Measurements from ENCODE around the gene KCNE1. TPM values are rescaled to one million over a fixed set of nuclear protein-coding genes. Genes with fewer than 3 reads are reported as not detected.
"Not testable (repeated sequence)": the region's sequence is repeated elsewhere in the genome, so short reads cannot be mapped to it uniquely, and the experiment has no call there.

KCNE1 gene
- 0.82 TPM for total RNA-seq

DNA sequence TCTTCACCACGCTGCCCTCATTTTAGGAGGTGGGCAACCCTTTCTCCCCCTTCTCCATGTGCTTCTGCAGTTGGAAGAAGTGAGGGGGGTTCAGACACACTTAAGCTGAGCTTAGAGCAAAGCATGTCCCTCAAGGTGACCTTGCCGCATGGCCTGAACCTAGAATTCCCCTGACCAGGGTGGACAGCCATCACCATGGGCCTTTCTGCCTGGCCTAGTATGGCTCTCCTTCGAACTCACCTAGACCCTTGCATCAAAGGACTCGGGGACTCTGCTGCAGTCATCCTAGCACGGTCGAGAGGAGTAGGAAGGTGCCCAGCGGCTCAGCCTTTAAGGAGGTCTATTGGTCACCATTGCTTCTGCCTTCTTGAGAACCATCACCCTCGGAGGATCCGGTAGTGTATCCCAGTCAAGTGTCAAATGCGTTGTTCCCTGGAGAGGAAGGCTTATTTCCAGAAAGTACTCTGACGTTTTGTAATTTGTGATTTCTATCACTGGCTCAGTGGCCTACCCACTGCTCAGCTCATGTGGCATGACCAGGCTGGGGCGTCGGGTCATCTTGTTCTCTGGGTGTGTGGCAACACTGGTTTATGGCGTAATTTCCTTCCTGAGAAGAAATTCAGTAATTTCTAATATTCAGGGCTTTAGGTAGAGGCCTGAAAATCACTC lies at the start of gene KCNE1:
KCNE1 (minus strand) TSS at position 424 of the 669 bp plus-strand sequence. CDS start 62,576 bp downstream, outside the sequence.
- DNase-seq = no peak

DNA sequence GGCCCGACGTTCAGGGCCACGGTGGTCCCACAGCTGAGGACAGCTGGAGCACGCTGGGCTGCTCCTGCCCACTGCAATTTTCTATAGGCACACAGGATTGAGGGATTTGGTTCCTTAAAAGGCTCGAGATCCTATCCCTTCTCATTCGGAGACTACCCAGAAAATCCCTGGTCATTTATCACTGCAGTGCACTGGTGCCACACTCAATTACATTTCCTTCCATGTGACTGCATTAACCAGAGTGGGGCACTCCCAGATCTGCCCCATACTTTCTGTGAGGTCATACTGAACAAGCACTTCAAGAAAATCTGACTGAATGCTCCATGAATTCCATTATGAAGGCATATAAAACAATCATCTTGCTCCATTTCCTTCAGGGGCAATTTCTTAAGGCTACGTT lies 49.8 kb upstream of the KCNE1 start:
- no peak for DNase-seq

DNA sequence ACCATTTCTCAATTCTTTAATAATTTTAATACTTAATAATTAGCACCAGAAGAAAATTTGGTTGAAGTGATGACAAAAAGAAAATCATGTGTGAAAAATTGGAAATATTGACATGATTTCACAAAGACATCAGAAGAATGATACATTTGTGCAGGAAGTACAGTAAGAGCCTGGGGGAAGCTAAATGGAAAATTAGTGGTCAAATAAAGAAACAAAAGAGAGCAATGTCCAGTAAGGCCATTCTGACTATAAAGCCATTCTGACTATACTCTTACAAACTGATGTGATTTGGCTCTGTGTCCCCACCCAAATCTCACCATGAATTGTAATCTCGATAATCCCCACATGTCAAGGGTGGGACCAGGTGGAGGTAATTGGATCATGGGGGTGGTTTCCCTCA lies 48.6 kb upstream of the KCNE1 start:
- DNase-seq = no peak

DNA sequence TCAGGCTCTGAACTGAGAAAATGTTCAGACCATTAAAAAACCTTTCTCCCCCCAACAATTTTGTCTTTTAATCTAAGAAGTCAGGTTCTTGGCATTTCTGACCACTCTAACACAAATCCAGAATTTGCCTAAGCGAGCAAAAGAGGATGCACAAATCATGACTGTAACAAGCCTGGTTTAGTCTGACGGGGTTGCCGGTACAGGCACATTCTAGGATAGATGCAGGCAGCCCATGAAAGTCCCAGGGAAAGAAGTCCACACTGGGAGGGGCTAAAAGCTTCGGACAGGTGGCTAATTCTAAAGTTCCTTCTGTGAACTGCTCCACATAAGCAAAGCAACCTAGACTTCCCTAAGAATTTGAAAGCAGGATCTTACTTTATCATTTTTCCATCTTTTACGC lies 48.0 kb upstream of the KCNE1 start:
- no peak for DNase-seq

DNA sequence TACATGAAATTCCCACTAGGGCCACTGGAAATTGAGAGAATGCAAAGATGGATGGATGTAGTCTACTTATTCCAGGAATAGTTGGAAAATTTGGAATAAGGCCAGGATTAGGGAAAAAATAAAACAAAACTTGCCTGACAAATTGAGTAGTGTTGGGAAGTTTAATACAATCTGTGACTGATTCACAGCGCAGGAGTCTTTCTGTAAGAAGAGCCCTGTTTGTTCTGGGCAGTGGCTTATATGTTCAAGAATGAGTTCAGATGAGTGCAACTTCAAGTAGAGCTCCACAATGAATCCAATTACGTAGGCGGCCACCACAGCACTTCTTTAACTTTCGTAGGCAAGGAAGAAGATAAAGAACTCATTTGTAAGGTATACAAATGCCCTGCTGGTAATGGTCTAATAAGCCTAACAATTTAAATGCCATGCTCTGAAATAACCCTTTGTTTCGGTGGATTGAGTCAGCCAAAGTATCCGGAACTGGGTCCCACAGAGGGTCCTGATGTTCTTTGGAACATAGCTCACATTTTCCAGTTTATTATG lies 47.1 kb upstream of the KCNE1 start:
- DNase-seq = peak; percentile 39

DNA sequence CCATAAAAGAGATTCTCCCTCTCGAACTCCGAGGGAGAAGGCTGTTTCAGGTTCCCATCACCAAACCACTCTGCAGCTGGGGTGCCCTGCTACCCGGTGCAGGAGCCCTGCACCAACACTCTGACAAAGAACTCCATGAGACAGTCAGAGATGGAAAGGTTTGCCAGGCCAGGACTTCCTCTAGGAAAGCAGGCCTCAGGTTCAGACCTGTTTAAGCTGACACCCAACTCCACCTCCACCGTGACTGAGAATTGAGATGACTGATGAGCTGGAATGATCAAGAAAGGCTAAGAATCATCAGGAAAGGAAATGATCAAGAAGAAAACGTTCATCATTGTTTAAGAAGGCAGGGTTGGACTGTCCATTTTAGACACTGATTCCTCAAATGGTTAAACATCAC lies 46.2 kb upstream of the KCNE1 start:
- DNase-seq = no peak

DNA sequence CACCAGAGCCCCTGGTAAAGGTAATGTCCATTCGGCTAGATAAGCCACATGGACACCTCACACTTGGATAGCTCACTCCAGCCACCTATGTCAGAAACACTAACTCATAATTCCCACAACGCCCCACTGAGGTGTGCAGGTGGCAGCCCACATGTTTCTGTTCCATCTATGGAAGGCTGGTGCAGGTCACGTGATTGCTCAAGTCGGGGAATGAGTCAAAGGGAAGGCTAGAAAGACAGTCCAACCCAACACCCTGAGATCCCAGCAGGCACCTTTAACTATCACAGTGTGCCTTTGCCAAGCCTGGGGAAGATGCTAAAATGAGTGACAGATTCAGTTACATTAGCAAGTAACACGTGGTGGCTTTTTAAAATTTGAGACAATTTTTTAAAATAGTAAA lies 45.3 kb upstream of the KCNE1 start:
- no peak for DNase-seq

DNA sequence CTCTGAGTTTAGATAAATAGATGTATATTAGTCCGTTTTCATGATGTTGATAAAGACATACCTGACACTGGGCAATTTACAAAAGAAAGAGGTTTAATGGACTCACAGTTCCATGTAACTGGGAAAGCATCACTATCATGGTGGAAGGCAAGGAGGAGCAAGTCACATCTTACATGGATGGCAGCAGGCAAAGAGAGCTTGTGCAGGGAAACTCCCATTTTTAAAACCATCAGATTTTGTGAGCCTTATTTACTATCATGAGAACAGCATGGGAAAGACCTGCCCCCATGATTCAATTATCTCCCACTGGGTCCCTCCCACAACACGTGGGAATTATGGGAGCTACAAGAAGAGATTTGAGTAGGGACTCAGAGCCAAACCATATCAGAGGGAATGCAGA lies 42.7 kb upstream of the KCNE1 start:
- not testable (repeated sequence) for DNase-seq

DNA sequence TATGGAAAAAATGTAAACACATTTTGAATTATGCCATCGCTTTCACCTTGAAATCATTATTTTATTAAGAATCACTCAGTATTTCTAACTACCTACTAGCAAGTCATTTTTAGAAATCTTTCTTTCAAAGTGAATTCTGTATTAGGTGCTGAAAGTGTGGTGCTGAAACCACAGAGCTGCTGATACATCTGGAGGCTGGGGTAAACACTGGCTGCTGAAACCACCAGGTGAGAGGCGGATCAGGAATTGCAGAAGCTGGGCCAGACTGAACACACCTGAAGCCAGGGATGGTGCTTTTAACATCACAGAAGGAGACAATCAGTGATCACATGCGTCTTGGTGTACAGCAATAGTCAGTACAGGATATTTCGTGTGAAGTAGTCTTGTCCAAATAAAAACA lies 42.2 kb upstream of the KCNE1 start:
- DNase-seq = no peak

DNA sequence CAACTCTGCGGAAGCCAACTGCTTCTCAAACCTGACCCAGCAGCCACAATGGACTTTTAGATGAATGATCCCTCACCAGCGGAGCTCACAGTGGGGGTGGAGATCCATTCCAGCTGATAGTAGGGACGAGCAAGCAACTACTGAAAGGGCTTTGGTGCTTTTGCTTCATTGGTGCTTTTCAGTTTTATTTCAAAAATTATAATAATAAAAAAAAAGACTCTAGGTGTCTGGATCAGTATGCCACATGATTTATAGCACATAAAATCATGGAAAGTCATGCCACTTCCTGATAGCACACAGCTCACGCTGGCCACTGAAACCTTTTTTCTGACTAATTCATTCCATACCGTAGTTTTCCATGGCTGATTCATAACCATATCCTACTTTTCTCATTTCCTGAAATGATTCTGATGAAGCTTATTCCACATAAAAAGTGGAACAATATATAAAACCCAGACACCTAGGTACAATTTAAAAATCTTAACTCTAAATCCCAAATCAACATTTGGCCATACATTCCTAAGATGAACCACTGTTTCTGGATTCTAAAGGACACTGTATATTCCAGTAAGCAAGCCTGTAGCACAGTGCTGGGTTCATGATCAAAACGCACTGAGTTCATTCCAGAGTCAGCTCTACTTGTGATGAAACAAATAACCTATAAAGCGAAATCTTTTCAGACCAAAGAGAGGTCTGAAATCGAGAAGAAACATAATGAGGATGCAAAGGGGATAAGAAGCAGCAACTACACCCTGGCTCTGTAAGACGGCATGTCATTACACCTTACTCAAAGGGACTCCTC lies 41.3 kb upstream of the KCNE1 start:
- DNase-seq = no peak

DNA sequence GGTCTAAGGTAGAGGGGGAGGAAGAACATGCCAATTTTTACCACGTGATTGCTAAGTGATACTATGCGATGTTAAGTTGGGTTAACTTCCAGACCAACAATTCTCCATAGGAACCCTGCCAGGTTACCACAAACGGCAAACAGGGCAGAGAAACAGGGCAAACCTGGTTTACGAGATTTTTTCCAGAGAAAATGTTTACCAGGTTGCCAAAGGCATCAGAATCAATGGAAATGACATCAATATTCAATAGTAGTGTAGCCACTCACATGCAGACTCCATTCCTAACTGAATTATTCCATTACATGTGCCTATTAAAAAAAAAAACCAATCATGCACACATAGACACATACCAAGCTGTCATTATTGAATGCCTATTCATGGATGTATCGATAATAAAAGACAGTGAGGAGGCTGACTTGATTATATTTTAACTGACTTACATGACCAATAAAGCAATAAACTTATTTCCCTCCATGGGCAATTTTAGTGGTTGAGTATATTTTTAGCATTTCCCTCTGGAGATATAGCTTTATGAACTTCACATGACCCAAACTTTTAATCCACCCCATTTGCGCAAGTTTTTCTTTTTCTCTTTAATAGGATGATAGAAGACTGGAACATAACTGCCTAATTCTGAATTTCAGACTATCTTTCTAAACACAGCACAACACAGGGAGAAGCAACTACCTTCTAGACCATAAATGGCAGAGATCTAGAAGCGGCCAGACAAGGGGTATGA lies 40.5 kb upstream of the KCNE1 start:
- no peak for DNase-seq

DNA sequence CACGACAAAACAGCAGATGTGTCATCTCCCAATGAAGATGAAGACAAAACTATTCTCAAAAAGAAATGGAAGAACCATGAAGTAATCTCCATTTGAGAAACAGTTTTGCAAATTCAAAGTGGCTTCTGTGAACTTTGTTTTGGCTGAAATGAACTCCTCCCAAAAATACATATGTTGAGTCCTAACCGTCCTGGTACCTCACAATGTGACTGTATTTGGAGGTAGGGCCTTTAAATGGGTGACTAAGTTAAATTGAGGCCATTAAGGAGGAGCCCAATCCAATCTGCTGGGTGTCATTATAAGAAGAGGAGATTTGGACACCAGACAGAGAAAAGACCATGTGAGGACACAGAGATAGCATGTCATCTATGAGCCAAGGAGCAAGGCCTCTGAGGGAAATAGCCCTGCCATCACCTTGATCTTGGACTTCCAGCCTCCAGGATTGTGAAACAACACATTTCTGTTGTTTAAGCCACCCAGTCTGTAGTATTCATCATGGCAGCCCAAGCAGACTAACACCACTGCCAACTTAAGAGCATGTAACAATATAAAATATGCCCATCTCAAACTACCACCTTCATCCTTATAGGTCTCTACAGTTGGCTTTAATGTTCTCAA lies 38.3 kb upstream of the KCNE1 start:
- no peak for DNase-seq

DNA sequence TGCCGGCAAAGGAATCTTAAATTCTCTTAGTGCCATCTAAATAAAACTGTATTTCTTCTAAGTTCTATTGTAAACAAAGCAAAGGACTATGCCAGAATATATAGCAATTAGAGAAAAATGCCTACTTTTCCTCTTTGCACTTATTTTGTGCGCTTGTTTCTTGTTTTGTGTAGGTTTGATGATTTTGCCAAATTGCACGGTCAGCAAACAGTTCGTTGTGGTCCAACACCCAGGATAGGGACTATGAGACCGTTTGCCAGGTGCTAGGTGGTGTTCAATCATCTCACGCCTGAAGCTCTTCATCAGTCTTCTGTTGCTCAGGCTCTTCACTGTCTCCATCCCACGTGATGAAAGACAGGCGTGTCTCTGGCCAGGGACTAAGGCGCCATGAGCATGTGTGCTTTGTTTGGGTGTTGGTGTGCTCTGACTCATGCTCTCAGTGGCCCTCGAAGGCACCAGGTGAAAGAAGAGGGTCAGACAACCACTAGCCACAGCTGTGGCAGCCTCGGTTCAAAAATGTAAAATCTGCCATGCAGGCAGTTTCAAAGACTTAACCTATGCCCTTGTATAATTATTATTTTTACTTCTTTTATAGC lies 36.9 kb upstream of the KCNE1 start:
- no peak for DNase-seq

DNA sequence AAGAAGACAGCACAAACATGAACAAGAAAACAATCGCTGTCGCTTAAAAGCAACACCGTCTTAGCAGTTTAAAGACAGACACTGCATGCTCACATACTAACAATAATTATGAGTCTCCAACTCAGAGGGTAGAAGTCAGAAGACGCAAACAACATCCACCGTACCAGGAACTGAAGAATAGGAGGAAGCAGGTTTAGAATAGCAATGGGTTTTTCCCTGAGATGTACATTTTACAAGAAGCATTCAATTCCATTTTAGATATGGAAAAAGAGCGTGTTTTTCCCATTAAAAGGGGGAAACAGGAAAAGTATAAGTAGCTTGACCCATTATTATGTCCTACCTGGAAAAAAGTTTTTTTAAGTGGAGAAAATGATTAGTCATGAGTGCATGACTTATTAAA lies 34.5 kb upstream of the KCNE1 start:
- no peak for DNase-seq

DNA sequence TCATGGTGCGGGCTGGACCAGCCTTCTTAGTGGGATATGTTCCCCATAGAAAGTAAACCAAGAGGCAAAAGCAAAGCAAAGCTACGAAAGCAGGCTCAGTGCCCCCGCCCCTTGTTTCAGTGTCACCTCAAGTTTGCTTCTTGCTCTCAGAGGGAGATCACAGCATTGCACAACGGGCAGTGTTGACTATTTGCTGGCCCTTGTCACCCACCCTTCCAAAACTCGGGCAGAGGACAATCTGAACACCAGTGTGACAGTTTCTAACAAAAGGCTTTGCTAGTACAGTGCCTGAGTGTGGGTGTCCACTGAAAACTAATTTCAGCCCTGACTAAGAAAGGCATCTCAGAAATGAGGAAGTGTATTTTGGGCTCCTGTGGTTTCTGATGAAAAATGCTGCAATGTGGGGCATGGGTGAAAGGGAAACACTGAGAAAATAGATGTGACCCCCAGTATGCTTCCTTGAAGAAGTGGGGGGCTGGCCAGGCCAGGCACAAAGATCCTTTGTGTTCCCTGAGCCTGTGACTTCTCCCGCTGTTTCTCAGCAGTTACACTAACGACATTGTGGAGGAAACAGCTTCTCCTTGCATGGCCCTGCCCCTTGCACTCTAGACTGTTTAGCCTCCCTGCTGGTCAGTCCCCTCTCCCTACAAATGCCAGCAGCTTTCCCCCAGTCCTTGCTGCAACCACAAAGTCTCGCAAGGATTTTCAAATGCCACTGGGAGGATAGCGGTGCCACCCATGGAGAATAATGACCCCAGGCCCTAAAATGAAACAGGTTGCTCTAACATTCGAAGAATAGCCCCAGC lies 33.3 kb upstream of the KCNE1 start:
- peak; percentile 53 for DNase-seq

DNA sequence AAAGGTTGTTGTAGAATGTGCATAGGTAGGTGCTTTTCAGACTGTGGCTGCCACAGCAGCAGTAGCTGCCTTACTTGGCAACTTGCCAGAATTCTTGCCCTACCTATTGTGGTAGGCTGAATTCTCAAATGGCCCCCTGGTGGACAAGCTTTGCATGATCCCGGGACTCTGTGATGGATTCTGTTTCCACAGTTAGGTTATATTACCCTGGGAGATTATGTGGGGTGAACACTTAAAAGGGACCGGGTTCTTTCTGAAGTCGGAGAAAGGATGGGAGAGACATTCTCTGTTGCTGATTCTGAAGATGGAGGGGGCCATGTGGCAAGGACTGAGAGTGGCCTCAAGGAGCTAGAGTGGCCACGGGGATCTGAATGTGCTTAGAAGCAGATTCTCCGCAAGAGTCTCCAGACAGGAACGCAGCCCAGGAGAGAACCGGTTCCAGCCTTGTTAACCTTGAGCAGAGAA lies 32.1 kb upstream of the KCNE1 start:
- DNase-seq = peak; percentile 46

DNA sequence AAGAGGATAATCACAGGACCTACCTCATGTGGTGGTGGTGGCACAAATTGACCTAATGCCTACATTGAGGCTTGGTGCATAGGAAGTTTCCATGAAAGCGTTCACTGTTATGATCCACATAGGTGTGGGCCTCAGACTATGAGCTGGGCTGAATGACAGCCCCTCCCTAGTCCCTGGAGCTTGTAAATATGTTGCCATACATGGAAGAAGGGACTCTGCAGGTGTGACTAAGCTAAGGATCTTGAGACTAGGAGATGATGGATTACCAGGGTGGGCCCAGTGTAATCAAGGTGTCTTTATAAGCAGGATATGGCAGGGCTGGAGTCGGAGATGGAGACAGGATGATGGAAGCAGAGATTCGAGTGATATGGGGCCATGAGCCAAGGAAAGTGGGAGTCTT lies 31.0 kb upstream of the KCNE1 start:
- no peak for DNase-seq

DNA sequence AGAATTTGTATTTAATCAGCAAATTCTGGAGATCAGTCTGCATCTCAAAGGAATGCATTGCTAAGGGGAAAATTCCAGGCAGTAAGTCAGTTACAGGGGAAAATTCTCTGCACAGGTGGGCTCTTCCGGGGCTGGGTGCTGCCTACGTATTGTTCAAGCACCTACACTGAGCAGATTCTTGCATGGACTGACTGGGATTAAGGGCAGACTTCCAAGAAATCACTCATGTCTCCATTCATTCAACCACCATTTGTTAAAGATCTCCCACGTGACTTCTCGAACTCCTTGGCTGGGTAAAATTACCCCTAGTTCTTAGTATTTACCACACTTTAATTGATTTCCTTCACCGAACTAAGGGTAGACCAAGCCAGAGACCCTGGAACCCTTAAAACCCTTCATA lies 28.2 kb upstream of the KCNE1 start:
- no peak for DNase-seq

DNA sequence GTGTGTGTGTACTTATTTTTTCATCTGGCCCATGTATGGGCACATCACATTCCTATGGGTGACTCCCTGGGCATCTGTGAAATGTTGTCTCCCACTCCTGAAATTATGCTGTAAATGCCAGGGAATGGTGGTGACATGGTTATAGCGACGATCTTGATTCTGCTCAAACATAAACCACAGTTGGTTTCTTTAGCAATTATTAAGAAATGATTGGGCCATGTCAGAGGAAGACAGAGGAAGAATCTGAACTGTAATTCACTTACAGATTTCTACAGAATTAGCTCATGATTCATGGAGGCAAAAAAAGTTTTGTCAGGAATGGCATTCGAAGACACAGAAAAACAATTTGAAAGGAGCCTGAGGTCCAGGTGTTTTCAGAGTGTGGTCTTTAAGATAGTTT lies 25.8 kb upstream of the KCNE1 start:
- no peak for DNase-seq

DNA sequence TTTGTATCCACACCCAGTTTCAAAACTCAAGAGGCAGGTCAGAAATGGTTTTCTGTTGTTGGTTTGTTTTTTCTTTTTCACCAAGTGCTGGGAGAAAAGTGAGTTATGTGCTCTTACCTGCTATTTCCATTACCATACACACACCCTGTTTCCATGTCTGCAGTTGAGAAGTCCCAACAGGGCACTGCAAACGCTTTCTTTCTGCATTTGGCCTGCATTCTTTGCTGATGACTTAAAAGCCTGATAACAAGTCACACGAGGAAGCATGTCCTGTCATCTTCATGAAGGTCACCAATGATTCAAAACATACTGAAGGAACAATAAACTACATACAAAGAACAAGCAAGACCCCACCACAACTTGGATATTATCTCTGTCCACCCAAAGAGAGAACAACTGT lies 24.8 kb upstream of the KCNE1 start:
- DNase-seq = no peak

DNA sequence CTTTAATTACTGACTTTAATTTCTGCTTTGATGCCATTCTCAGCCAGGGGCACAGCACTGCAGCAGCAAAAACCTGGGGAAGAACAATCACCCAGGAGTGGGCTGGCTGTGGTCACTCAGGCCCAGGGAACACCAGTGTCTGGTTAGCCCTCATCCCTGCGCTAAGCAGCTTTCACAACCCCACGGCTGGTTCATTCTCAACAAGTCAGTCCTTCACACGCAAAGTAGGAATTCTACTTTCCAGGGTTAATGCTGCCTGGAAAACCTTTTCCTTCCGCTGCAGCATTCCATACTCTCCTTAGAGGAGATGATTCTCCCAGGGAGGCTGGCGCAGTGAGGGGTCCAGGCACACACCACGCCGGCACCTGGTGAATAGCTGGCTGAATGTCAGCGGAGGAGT lies 24.3 kb upstream of the KCNE1 start:
- no peak for DNase-seq
